ENCODE measurements around the gene CDKAL1. TPM values are rescaled to one million over a fixed set of nuclear protein-coding genes. Genes with fewer than 3 reads are reported as not detected.

Gene CDKAL1
- total and polyA plus RNA-seq, 2 of the 8 experiments (the other 6 are each of a cell fraction or from before 2014, with no cell fraction given), result 8.4 to 24.6 TPM

DNA sequence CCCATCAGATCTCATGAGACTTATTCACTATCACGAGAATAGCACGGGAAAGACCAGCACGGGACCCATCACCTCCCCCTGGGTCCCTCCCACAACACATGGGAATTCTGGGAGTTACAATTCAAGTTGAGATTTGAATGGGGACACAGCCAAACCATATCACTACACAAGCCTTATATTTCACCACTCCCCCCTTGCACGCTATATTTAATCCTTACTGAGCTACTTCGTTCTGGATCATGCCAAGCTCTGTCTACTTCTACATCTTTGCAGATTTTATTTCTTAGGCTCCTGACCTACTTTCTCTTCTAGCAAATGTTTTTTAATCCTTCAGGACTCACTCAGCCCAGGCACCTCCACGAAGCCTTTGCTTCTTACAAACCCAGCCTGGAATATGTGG is 606.7 kb downstream of the CDKAL1 start:
- Histone ChIP-seq H4K5ac (ENCODE audit: insufficient read length, low read depth, low read length) (no peak overlapping the region), H3K9me3 (ENCODE audit: insufficient read depth in 2 of 2, low read depth in 1 of 2, low read length in 1 of 2) (no peaks in the 10 kb centered on the region), H2BK5ac (ENCODE audit: low read depth, low read length) (no peak overlapping the region), H3K23ac (ENCODE audit: insufficient read length) (no peak overlapping the region), H3K4ac (replicated peaks; ENCODE audit: insufficient read length, low read depth, low read length) (no peak overlapping the region), H3K27ac (ENCODE audit: low read depth, low read length) (no peak overlapping the region), H3K9ac (replicated peaks in 1 of 4; ENCODE audit: extremely low read depth in 1 of 4, low read depth in 3 of 4, low read length in 3 of 4) (no peak overlapping the region), H3K18ac (ENCODE audit: extremely low read depth, low read length) (no peak overlapping the region), H4K91ac (replicated peaks; ENCODE audit: insufficient read length, low read length) (no peak overlapping the region), H2BK120ac (replicated peaks; ENCODE audit: low read depth, low read length) (no peak overlapping the region), H3K27me3 (replicated peaks in 1 of 4; ENCODE audit: control insufficient read depth in 3 of 4, extremely low read depth in 1 of 4, insufficient read depth in 3 of 4, low read length in 3 of 4) (no peaks in the 10 kb centered on the region), H3K79me2 (ENCODE audit: control insufficient read depth in 1 of 2, insufficient read depth in 2 of 2, low read length in 2 of 2) (no peaks in the 10 kb centered on the region), H3K4me1 (replicated peaks in 1 of 4; ENCODE audit: control insufficient read depth in 3 of 4, insufficient read depth in 4 of 4, low read length in 3 of 4) (peaks cover 0 to 2% (median 0%) of the 10 kb centered on the region in 4 experiments; a peak in 2 of 7 replicates), H2BK15ac (ENCODE audit: low read length) (no peak overlapping the region), H3K4me2 (ENCODE audit: insufficient read depth in 1 of 2, low read depth in 2 of 2, low read length in 2 of 2) (no peak overlapping the region), H3K23me2 (ENCODE audit: low read depth, low read length) (no peaks in the 10 kb centered on the region), H2AK5ac (ENCODE audit: low read depth, low read length) (no peak overlapping the region), H4K20me1 (replicated peaks in 1 of 2; ENCODE audit: control insufficient read depth in 1 of 2, insufficient read depth in 2 of 2, low read length in 2 of 2) (no peaks in the 10 kb centered on the region), H3K36me3 (ENCODE audit: control insufficient read depth in 2 of 4, insufficient read depth in 4 of 4, low read length in 3 of 4) (no peaks in the 10 kb centered on the region), H3K79me1 (ENCODE audit: low read depth, low read length) (no peaks in the 10 kb centered on the region), H3K56ac (replicated peaks; ENCODE audit: insufficient read length, low read depth, low read length) (no peak overlapping the region), H2BK12ac (ENCODE audit: low read depth, low read length) (no peak overlapping the region), H3K4me3 (ENCODE audit: extremely low read depth in 1 of 4, insufficient read depth in 2 of 4, low read depth in 3 of 4, low read length in 4 of 4) (no peak overlapping the region), H3K14ac (ENCODE audit: insufficient read length) (no peak overlapping the region), H2BK20ac (ENCODE audit: low read length) (no peak overlapping the region), H4K8ac (ENCODE audit: extremely low read depth, insufficient read depth, low read length) (no peak overlapping the region), H2AFZ (ENCODE audit: low read length) (no peak overlapping the region)
- FAIRE-seq (no peak), DNase-seq (ENCODE audit: low read depth in 1 of 2, low spot score in 2 of 2) (no peak)
- POLR2A ChIA-PET (ENCODE audit: partially characterized antibody), result interaction anchor here (0.6 kb wide), 1 partner anchor 11 kb away, joined by 3 read pairs; no protein-coding TSS in a partner anchor
- TF ChIP-seq SIN3A (conservative IDR thresholded peaks at IDR 0.05 in 1 of 2, IDR thresholded peaks at IDR 0.05 in 1 of 2; ENCODE audit: low read depth in 1 of 2, low read length in 2 of 2) (no peak), GTF2F1 (IDR thresholded peaks at IDR 0.05; ENCODE audit: borderline replicate concordance, low read depth, low read length) (no peak), POLR2A (IDR thresholded peaks at IDR 0.05; ENCODE audit: control extremely low read depth in 1 of 2, low read depth in 2 of 2, low read length in 2 of 2) (no peak), ASH2L (IDR thresholded peaks at IDR 0.05; ENCODE audit: low read length) (no peak)
- TF ChIP-seq, protein P1, sequence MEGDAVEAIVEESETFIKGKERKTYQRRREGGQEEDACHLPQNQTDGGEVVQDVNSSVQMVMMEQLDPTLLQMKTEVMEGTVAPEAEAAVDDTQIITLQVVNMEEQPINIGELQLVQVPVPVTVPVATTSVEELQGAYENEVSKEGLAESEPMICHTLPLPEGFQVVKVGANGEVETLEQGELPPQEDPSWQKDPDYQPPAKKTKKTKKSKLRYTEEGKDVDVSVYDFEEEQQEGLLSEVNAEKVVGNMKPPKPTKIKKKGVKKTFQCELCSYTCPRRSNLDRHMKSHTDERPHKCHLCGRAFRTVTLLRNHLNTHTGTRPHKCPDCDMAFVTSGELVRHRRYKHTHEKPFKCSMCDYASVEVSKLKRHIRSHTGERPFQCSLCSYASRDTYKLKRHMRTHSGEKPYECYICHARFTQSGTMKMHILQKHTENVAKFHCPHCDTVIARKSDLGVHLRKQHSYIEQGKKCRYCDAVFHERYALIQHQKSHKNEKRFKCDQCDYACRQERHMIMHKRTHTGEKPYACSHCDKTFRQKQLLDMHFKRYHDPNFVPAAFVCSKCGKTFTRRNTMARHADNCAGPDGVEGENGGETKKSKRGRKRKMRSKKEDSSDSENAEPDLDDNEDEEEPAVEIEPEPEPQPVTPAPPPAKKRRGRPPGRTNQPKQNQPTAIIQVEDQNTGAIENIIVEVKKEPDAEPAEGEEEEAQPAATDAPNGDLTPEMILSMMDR (IDR thresholded peaks at IDR 0.05; ENCODE audit: control extremely low read depth in 1 of 3, insufficient read depth in 1 of 3, low read depth in 1 of 3, low read length in 3 of 3), result no peak
- WGBS, 2 experiments (ENCODE audit: extremely low coverage in 1 of 2, insufficient coverage in 1 of 2, insufficient read length in 1 of 2, insufficient replicate concordance in 2 of 2, low coverage in 1 of 2, low lambda C conversion rate in 2 of 2, missing lambda C conversion rate in 1 of 2), result 92% methylated on average over 6 of the region's 6 CpGs; no CpG with 5 or more reads in 1 of the 2 experiments
- CTCF ChIA-PET (ENCODE audit: partially characterized antibody), result interaction anchor here (0.6 kb wide), 1 partner anchor 148 kb away, joined by 3 read pairs; no protein-coding TSS in a partner anchor

Data from H1 (cell line).